GM21390 (cell line): Measurements from ENCODE around the gene MN1.

Source experiments
- ATAC-seq: cut with Tn5 transposase; IDR thresholded peaks from one replicate; pipeline ENCODE4 v1.9.1; 2021; ENCODE audit not compliant: unreplicated experiment

The MN1 gene

DNA sequence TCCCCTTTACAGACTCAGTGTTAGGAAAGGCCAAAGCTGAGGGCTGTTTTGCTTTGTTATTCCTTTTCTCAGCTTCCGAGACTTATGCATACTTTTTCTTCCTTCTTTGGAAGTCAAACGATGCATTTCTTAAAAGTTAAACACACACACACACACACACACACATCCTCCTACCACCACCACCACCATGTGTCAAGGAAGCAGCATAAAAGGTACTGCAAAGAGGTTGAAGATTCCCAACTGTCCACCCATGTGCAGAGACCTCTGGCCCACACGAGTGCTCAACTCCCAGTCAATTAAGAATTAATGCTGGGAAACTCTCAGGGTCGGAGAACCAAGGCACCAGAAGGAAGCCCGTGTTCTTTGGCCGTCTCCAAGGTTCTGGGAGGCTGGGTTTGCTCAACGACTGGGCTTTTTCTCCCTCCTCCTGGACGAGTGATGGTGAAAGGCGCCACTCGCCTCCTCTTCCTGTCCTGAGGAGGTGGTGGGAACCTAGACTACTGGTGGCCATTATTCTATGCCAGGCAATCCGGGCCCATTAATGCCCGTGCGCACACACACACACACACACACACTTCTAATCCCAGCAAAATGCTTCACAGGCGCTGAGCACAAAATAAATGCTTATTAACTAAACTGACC is 15.1 kb downstream of the MN1 start:
- ATAC-seq, result no peak

GRCh38 chr22:27785831-27786230 is 15.7 kb downstream of the MN1 start:
- ATAC-seq, result no peak

- ATAC-seq, result no peak
Measured at GRCh38 chr22:27784120-27784475, 17.5 kb downstream of the MN1 start.

DNA sequence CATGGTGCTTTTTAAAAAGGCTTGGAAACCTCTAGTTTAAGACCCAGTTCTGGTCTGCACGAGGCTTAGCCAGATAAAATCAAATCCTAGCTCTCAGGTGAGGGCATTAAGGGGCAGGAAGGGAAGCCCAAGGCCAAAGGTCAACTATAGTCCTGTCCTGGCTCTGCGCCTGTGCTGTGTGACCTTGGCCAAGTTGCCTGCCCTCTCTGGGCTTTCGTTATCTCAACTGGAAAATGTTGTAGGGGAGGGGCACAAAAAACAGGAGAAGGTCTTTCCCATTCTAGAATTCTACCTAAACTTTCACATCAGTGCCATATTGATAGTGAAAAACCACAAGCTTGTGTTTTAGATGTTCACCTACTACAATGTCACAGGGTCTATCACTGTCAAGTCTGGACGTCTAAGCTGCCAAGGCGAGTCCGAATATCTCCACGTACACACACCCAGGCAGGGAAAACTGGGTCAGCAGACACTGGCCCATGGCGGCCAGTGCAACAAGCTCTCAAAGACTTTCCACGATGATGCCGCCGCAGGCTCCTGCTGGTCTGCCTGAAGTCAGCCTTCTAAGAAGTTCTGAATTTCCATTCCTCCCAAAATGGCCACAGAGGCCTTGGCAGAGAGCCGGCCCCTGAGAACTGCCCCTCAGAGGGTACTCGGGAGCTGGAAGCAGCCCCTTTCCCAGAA is 18.0 kb downstream of the MN1 start:
- no peak for ATAC-seq

DNA sequence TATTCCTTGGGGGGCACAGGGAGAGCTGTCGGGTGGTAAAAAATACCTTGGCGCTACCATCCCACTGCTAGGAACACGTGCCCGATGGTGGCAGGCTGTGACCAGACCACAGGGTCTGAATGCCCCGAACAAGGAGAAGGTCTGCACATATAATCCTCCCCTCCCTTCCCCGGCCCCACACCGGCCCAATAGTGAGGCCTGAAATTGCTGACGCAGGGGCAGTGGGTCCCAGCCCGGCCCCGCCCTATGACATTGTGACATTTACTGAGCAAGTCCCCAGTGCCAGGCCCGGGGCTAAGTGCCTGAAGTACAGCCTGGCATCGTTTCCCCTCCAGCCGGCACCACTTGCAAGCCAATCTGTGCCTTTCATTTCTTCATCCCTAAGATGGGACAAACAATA is 19.5 kb downstream of the MN1 start:
- no peak for ATAC-seq

GRCh38 chr22:27780161-27780575 is 21.4 kb downstream of the MN1 start:
- ATAC-seq, result no peak

GRCh38 chr22:27779643-27780042 is 21.9 kb downstream of the MN1 start:
- ATAC-seq, result no peak

DNA sequence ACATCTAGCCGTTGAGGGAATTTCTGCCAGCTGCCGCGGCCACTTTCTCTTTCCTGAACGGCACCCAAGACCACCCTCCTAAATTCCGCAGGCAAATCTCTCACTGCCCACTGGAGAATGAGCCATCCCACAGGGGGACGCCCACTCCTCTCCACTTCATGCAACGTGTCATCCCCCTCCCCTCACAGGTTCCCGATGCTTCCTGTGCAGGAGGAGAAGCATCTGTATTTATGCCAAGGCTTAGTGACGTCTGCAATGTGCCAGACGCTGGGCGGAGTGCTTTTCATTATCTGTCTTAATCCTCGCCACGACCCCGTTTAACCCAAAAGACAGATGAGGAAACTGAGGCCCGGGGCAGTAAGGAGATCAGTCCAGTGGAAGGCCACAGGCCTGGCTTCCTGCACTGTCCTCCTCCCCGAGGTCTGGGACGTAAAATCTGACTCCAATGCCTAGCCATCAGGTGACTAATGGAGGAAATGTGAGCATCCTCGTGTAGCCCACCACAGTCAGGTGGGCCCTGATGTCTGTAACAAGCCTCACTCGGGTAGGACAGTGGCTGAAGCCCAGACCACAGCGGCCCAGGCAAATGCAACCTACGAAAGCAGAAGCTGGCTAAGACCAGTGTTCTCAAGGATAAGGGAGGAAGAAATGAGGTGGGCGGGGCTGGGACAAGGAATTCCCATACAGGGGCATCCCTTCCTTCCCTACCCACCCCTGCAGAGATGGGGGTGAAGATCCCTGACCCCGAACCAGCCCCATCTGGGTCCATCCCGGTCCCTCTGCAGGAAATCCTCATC is 23.1 kb downstream of the MN1 start:
- no peak for ATAC-seq

GRCh38 chr22:27777128-27777527 is 24.4 kb downstream of the MN1 start:
- no peak for ATAC-seq

DNA sequence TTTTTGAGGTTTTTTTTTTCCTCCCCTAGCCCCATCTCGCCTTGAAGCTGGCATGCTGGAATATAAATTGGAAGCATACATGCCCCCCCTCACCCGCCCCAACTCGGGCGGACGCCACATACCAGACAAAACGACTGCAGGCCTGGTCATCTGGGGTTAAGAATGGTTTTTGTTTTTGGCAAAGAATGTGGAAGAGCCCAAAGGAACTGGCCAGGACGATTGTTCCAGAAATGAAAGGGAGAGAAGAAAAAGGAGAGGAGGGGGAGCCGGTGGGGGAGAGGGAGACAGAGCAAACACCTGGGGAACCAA is 25.0 kb downstream of the MN1 start:
- ATAC-seq, result no peak

DNA sequence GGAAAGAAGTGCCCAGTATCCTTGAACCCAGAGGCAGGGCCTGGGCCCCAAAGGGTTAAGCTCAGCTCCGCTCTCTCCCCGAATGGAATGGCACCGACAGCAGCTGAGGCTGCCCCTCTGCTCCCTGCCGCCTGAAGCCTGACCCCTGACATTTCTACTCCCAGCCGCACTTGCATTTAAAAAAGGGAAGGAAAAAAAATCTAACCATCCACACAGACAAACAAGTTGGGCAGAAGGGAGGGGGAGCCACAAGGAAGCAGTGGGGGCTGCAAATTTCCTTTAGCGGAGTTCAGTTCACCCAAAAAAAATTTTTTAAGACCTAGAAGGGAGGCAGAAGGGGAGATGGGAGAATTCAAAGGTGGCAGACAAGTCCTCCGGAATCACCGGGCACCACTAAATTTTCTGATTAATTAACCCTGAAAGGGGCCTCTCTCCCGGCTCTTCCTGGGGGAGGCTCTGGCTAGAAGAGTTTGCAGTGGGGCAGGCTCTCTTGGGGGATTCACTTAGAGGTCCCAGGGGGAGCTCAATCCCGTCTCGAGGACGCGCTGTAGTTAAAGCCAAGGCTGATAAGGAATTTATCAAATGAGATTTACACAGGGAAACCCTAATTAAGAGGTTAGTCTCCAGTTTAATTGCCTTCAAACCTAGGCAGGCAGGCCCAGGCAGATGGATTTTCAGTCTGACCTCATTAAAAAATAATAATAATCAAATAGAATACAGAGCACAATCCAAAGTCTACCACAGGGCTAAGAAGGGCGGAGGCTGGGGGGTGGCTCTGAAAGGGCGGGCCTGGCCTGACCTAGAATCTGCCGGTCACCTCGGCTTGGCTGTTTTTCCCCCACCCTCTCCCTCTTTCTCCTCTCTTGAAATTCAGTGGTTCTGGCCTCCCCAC is 25.6 kb downstream of the MN1 start:
- ATAC-seq, result no peak

- ATAC-seq, result no peak
Measured at GRCh38 chr22:27775087-27775698, 26.4 kb downstream of the MN1 start.

GRCh38 chr22:27774200-27774599 is 27.4 kb downstream of the MN1 start:
- ATAC-seq, result no peak

- no peak for ATAC-seq
Measured at GRCh38 chr22:27772984-27773498, 28.5 kb downstream of the MN1 start.

- ATAC-seq, result no peak
Measured at GRCh38 chr22:27772081-27772983, 29.2 kb downstream of the MN1 start.

DNA sequence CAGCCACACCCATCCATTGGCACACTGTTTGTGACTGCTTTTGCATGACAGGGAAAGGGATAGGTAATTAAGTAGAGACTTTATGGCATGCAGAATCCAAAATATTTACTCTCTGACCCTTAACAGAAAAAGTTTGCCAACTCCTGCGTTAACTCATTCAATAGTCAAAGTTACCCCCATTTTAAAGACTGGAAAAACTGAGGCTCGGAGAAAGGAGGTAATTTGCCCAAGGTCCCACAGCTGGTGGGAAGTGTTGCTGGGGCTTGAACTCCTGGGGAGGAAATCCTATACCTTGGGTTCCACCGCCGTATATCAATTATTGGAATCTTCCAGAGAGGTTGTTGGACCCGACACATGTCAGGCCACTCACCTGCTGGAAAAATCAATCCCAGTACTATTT is 29.9 kb downstream of the MN1 start:
- no peak for ATAC-seq

- no peak for ATAC-seq
Measured at GRCh38 chr22:27769012-27769411, 32.5 kb downstream of the MN1 start.

DNA sequence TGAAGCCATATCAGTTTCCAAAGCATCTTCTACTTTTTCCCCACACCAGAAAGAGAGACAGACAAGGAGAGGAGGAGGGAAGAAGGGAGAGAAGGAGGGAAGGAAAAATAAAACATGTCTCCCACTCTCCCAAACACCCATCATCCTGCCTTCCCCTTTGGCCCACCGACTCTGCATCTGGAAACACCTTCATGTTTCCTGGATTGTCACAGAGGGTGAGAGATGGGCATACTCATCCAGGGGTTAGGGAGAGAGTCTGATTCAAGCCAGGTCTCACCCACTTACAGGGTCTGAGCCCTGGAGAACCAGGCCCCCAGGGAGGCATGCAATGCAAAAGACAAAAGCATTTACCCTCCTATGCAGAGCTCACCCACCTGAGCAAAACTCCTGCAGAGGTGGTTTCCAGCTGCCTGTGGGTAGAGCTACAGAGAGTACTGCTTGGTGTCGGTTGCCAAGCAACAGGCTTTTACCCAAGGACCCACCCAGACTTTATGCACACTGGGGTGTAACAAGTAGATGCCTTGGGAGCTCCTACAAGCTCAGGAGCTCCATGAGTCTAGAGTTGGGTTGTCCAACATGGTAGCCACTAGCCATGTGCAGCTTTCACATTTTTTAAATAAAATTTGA is 33.4 kb downstream of the MN1 start:
- ATAC-seq, result no peak

- no peak for ATAC-seq
Measured at GRCh38 chr22:27766679-27767078, 34.9 kb downstream of the MN1 start.
